WERI-Rb-1 (cell line): Measurements from ENCODE around the gene OSBPL10.

Source experiments
- DNase-seq: peaks from one replicate; pipeline ENCODE4 v3.0.0-alpha.2; 2020
- H3K27ac ChIP-seq: fragments of 250-450 bp; sonication (Bioruptor Pico); 2 replicates; pipeline ENCODE4 v1.5.1; 2020; ENCODE audit warnings: mild to moderate bottlenecking, moderate library complexity
- H3K27me3 ChIP-seq: fragments of 250-450 bp; sonication (Bioruptor Pico); 2 replicates; pipeline ENCODE4 v1.5.1; 2021; ENCODE audit warnings: mild to moderate bottlenecking, low read depth, moderate library complexity; ENCODE audit not compliant: insufficient read depth, severe bottlenecking
- H3K36me3 ChIP-seq: fragments of 250-450 bp; sonication (Bioruptor Pico); 2 replicates; pipeline ENCODE4 v1.5.1; 2020; ENCODE audit warnings: mild to moderate bottlenecking, moderate library complexity
- H3K4me3 ChIP-seq: 2 replicates; pipeline ENCODE4 v1.5.1; 2011; ENCODE audit warnings: low read depth, mild to moderate bottlenecking, control low read depth, low read length
- H3K9me3 ChIP-seq: fragments of 250-450 bp; sonication (Bioruptor Pico); 2 replicates; pipeline ENCODE4 v1.5.1; 2021; ENCODE audit warnings: mild to moderate bottlenecking, moderate library complexity; ENCODE audit not compliant: severe bottlenecking
- TF ChIP-seq, protein P1 (sequence below): IDR thresholded peaks from 2 replicates; pipeline ENCODE4 v1.5.1; 2011; ENCODE audit warnings: low read depth, mild to moderate bottlenecking, control low read depth, inconsistent platforms, low read length

OSBPL10 gene

DNA sequence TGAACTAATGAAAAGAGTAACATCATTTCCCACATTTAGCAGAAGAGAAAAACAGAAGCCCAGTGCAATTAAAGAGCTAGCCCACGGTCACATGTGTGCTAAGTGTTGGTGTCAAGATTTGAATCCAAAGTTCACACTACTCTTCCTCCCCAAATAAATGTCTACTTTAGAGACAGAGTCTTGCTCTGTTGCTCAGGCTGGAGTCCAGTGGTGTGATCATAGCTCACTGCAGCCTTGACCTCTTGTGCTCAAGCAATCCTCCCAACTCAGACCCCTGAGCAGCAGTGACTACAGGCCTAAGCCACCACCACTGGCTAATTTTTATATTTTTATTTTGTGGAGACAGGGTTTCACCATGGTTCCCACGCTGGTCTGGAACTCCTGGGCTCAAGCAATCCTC is 4.8 kb downstream of the OSBPL10 start:
- H3K27me3 ChIP-seq: no peaks in the 10 kb centered on the region
- TF ChIP-seq, protein P1, sequence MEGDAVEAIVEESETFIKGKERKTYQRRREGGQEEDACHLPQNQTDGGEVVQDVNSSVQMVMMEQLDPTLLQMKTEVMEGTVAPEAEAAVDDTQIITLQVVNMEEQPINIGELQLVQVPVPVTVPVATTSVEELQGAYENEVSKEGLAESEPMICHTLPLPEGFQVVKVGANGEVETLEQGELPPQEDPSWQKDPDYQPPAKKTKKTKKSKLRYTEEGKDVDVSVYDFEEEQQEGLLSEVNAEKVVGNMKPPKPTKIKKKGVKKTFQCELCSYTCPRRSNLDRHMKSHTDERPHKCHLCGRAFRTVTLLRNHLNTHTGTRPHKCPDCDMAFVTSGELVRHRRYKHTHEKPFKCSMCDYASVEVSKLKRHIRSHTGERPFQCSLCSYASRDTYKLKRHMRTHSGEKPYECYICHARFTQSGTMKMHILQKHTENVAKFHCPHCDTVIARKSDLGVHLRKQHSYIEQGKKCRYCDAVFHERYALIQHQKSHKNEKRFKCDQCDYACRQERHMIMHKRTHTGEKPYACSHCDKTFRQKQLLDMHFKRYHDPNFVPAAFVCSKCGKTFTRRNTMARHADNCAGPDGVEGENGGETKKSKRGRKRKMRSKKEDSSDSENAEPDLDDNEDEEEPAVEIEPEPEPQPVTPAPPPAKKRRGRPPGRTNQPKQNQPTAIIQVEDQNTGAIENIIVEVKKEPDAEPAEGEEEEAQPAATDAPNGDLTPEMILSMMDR: no peak
- H3K9me3 ChIP-seq: no peaks in the 10 kb centered on the region
- H3K4me3 ChIP-seq: no peak overlapping the region
- DNase-seq: no peak
- H3K27ac ChIP-seq: no peak overlapping the region
- H3K36me3 ChIP-seq: no peaks in the 10 kb centered on the region

- Histone ChIP-seq H3K36me3 (no peaks in the 10 kb centered on the region), H3K4me3 (no peak overlapping the region), H3K27ac (no peak overlapping the region), H3K9me3 (no peaks in the 10 kb centered on the region), H3K27me3 (no peaks in the 10 kb centered on the region)
- no peak for DNase-seq
- TF ChIP-seq, protein P1: no peak
Measured at GRCh38 chr3:31974964-31975363, 6.1 kb downstream of the OSBPL10 start.

DNA sequence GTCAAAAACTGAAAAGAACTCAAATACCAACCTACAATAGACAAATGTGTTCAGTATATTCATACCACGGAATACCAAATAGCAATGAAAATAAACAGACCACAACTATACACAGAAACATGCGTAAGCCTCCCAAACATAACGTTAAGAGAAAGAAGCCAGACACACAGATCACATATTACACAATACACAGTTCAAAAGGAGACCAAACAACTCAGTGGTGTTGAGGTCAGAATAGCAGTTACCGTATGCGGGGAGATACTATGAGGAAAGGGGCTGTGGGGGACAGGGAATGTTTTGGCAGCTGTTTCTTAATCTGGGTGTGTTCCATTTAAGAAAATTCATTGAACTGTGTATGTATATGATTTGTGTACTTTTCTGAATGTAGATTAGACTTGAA is 6.6 kb downstream of the OSBPL10 start:
- no peak for DNase-seq
- Histone ChIP-seq H3K27me3 (no peaks in the 10 kb centered on the region), H3K4me3 (no peak overlapping the region), H3K27ac (no peak overlapping the region), H3K36me3 (no peaks in the 10 kb centered on the region), H3K9me3 (no peaks in the 10 kb centered on the region)
- TF ChIP-seq, protein P1: no peak

GRCh38 chr3:31973837-31974236 is 7.2 kb downstream of the OSBPL10 start:
- Histone ChIP-seq H3K27ac (no peak overlapping the region), H3K36me3 (no peaks in the 10 kb centered on the region), H3K9me3 (no peaks in the 10 kb centered on the region), H3K27me3 (no peaks in the 10 kb centered on the region), H3K4me3 (no peak overlapping the region)
- TF ChIP-seq, protein P1: no peak
- no peak for DNase-seq

GRCh38 chr3:31973081-31973480 is 8.0 kb downstream of the OSBPL10 start:
- no peak overlapping the region for H3K27ac ChIP-seq
- H3K9me3 ChIP-seq: no peaks in the 10 kb centered on the region
- no peaks in the 10 kb centered on the region for H3K36me3 ChIP-seq
- DNase-seq: no peak
- no peak overlapping the region for H3K4me3 ChIP-seq
- no peaks in the 10 kb centered on the region for H3K27me3 ChIP-seq
- TF ChIP-seq, protein P1: no peak

GRCh38 chr3:31971607-31972006 is 9.5 kb downstream of the OSBPL10 start:
- Histone ChIP-seq H3K4me3 (no peak overlapping the region), H3K36me3 (no peaks in the 10 kb centered on the region), H3K27ac (no peak overlapping the region)

More at GRCh38 chr3:31971607-31972006, 9.5 kb downstream of the OSBPL10 start:
- Histone ChIP-seq H3K27me3 (no peaks in the 10 kb centered on the region), H3K9me3 (no peaks in the 10 kb centered on the region)
- TF ChIP-seq, protein P1: no peak
- no peak for DNase-seq
